C4-2B (cell line): ENCODE results near the gene CEACAM8.

Experiments used
- ZFX ChIP-seq: fragments of 450-650 bp; IDR thresholded peaks from 2 replicates; pipeline ENCODE4 v1.6.1; 2017
- TF ChIP-seq, protein P1 (sequence below): fragments of 450-650 bp; conservative IDR thresholded peaks from 2 replicates; pipeline ENCODE4 v1.5.1; 2017; ENCODE audit warnings: mild to moderate bottlenecking

DNA sequence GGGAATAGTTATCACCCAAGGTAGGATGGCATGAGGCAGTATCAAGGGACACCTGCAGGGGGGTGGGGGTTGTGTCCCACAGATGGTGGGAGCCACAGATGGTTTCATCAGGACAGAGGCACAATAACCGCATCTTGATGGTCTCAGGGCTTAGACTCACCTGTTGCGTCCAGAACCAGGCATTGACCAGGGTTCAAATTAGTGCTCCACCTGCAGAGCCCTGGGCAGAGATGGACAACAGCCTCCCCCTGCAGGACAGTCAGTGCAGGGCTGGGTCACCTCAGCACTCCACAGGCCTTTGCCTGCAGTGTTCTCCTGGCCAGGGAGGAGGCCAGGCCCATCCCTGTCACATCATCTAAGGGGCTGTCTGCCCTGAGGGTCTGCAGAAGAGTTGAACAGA lies 51.9 kb downstream of the CEACAM8 start:
- TF ChIP-seq, protein P1, sequence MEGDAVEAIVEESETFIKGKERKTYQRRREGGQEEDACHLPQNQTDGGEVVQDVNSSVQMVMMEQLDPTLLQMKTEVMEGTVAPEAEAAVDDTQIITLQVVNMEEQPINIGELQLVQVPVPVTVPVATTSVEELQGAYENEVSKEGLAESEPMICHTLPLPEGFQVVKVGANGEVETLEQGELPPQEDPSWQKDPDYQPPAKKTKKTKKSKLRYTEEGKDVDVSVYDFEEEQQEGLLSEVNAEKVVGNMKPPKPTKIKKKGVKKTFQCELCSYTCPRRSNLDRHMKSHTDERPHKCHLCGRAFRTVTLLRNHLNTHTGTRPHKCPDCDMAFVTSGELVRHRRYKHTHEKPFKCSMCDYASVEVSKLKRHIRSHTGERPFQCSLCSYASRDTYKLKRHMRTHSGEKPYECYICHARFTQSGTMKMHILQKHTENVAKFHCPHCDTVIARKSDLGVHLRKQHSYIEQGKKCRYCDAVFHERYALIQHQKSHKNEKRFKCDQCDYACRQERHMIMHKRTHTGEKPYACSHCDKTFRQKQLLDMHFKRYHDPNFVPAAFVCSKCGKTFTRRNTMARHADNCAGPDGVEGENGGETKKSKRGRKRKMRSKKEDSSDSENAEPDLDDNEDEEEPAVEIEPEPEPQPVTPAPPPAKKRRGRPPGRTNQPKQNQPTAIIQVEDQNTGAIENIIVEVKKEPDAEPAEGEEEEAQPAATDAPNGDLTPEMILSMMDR = no peak
- TF ChIP-seq ZFX = no peak
